Mucosa of descending colon (tissue), 3 donors: ENCODE results near the gene C8G. TPM values are rescaled to one million over a fixed set of nuclear protein-coding genes. Genes with fewer than 3 reads are reported as not detected.

ENCODE experiments used
- ATAC-seq: fragments of 200-7000 bp; cut with Tn5 transposase; one replicate; pipeline ENCODE4 v1.9.1; 2020; ENCODE audit warnings: mild to moderate bottlenecking, moderate library complexity
- DNase-seq, 3 donors: peaks; one replicate each; pipeline ENCODE4 v3.0.0-alpha.2; 2020
- H3K36me3 ChIP-seq: fragments of 200-600 bp; one replicate; pipeline ENCODE4 v1.8.0; 2021; ENCODE audit warnings: low read depth, mild to moderate bottlenecking
- H3K4me1 ChIP-seq: fragments of 200-600 bp; one replicate; pipeline ENCODE4 v1.8.0; 2021; ENCODE audit warnings: low read depth, mild to moderate bottlenecking
- H3K4me3 ChIP-seq: fragments of 200-600 bp; one replicate; pipeline ENCODE4 v1.8.0; 2021; ENCODE audit warnings: mild to moderate bottlenecking
- H3K9me3 ChIP-seq: fragments of 200-600 bp; one replicate; pipeline ENCODE4 v1.8.0; 2021; ENCODE audit warnings: mild to moderate bottlenecking
- CTCF ChIP-seq: fragments of 200-600 bp; IDR thresholded peaks from one replicate; pipeline ENCODE4 v1.8.0; 2022; ENCODE audit warnings: antibody characterized with exemption, mild to moderate bottlenecking
- intact Hi-C, 2 donors: fragments of 100-400 bp; cut with DNase I in 1 of 2; cut with micrococcal nuclease in 1 of 2; formaldehyde crosslinking; loops; one replicate each; pipeline versions ENCODE4 v1.11.0 to v1.11.1; 2022; cut with DNase I, micrococcal nuclease
- total RNA-seq, 3 donors: library from RNA; stranded (reverse); fragmentation: NEBNext Ultra II Directional in 2 of 3; extraction: Animal tissue kit (Norgen Biotek cat#: 25700) in 2 of 3; gene quantifications; one replicate each; pipeline versions ENCODE4 v1.2.1 to v1.2.4, GENCODE V29; 2021 to 2023
- donor health status: DM: no; HTN: no; CAD: no; lungs with moderate emphysema.
- donor health status: DM: no; HTN: no; CAD: no.
- donor health status: DM: no; HTN: yes; CAD: no.

Gene C8G
- total RNA-seq, 3 donors from 2014 or later: 3.2 to 15.4 (median 10.4) TPM

- Histone ChIP-seq H3K9me3 (no peaks in the 10 kb centered on the region), H3K4me3 (no peak within 1 kb of the TSS), H3K4me1 (peaks cover 2% of the 10 kb centered on the region), H3K36me3 (no peaks in the 10 kb centered on the region)
- no peak for DNase-seq
- TF ChIP-seq CTCF: no peak
- no peak for ATAC-seq
- intact Hi-C loops: no loop called here
These were observed 37.4 kb downstream of the C8G start, which contains the start of gene LCNL1 for GRCh38 chr9:136982232-136983051. TSS of gene LCNL1 (plus strand) at chr9:136982993. CDS start at chr9:136983587, 594 bp downstream.

- Histone ChIP-seq H3K4me1 (no peaks in the 10 kb centered on the region), H3K4me3 (no peak overlapping the region), H3K36me3 (no peaks in the 10 kb centered on the region), H3K9me3 (no peaks in the 10 kb centered on the region)
- intact Hi-C loops: no loop called here
- ATAC-seq (no peak), DNase-seq (no peak)
- no peak for TF ChIP-seq CTCF
These were observed 38.1 kb downstream of the C8G start for GRCh38 chr9:136983167-136983566.

GRCh38 chr9:136983656-136984314 lies 38.7 kb downstream of the C8G start:
- no peak for TF ChIP-seq CTCF
- no peak for ATAC-seq

GRCh38 chr9:136984464-136985026 lies 39.5 kb downstream of the C8G start:
- no peak for TF ChIP-seq CTCF
- Histone ChIP-seq H3K4me3 (no peak overlapping the region), H3K4me1 (no peaks in the 10 kb centered on the region), H3K36me3 (no peaks in the 10 kb centered on the region), H3K9me3 (no peaks in the 10 kb centered on the region)
- intact Hi-C loops: no loop called here
- DNase-seq (no peak), ATAC-seq (no peak)

More at GRCh38 chr9:136983656-136984314, 38.7 kb downstream of the C8G start:
- Histone ChIP-seq H3K9me3 (no peaks in the 10 kb centered on the region), H3K36me3 (no peaks in the 10 kb centered on the region), H3K4me1 (no peaks in the 10 kb centered on the region), H3K4me3 (no peak overlapping the region)
- DNase-seq: no peak
- intact Hi-C loops: no loop called here

GRCh38 chr9:136985027-136985602 lies 40.1 kb downstream of the C8G start:
- DNase-seq: no peak
- intact Hi-C loops: no loop called here
- peak; percentile 5 for ATAC-seq
- H3K9me3 ChIP-seq: no peaks in the 10 kb centered on the region
- H3K36me3 ChIP-seq: no peaks in the 10 kb centered on the region
- H3K4me1 ChIP-seq: no peaks in the 10 kb centered on the region
- H3K4me3 ChIP-seq: no peak overlapping the region
- no peak for TF ChIP-seq CTCF
